HG03571 (cell line): ENCODE data around the gene GRIN1.
A peak's percentile ranks its signal among the peaks of the same experiment; 100 is the strongest.

Experiments used
- ATAC-seq: cut with Tn5 transposase; IDR thresholded peaks from one replicate; pipeline ENCODE4 v1.9.1; 2021; ENCODE audit not compliant: unreplicated experiment

The GRIN1 gene

DNA sequence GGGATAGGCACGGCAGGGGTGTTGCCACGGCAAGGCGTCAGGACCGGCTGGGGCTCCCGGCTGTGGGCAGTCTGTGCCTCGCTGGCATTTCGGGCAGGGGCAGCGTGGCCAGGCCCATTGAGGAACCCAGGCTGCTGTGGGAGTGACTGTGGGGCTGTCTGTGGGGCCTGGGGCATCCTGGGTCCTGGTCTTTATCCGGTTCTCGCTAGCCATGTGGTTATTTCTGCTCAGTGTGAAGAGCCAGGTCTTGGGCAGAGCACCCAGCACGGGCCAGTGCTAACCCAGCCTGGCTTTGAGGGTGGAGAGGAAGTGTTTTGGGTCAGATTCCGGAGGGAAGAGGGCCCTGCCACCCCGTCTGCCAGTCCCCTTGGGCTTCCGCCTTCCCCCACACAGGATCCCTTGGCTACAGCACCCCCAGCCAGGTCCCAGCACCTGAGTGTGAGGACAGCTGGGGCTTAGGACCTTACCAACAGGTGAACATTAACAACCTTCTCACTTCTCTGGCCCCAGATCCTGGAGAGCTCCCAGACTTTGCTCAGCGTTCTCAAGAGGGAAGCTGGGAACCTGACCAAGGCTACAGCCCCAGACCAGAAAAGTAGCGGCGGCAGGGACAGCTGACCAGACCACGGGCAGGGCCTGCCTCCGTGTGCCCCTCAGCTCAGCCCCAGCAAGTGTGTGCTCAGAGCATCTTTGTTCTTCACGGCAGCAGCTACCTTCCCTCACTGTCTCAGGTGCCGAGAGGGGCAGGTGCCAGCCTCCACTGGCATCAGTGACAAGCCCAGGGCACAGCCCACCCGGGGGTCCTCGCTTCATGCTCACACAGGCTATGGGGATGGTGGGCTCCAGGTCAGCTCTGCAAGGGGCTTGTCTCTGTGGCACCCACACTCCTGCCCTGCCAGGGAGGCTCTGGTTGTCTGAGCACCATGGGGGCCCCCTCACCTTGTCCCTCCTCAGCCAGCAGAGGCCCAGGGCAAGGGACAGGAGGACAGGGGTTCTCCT, 50.6 kb downstream of the GRIN1 start:
- ATAC-seq, result no peak

DNA sequence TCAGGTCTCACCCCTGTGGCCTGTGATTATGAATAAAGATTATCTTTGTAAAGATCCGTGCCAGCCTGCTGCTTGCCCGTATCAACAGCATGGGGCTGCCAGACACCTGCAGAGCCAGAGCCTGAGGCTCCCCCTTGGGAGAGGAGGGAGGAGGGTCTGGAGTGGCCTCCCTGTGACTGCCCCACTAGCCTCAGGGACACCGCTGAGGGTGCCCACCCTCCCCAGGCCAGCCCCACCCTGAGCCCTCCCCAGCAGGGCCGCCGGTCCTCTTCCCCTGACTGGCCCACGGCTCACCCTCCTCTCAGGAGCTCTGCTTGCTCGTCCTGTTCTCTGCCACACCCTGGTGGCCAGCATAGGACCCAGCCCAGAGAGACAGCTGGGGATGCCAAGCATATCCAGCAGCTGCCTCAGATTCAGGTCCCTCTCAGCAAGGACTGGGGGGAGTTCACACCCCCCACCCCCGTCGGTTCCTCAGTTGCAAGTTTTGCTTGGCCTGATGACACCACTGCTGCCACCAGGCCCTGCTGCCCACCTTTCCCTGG, 51.4 kb downstream of the GRIN1 start:
- ATAC-seq, result no peak

DNA sequence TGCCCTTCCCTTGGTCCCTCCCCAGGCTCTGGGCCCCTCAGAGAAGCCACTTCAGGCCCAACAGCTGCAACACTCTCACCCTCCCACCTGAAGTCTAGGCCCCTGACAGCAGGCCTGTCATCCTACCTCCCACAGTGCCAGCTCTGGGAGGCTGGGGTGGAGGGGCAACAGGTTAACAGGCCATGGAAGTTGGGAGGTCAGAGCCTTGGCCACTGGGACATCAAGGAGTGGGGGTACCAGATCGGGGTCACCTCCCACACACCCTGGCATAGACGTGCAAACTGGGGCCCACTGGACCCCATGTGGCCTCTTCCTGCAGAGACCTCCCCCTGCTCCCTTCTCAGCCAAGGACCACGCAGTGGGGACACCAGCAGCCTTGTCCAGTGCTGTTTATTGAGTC, 52.3 kb downstream of the GRIN1 start:
- ATAC-seq, result no peak

DNA sequence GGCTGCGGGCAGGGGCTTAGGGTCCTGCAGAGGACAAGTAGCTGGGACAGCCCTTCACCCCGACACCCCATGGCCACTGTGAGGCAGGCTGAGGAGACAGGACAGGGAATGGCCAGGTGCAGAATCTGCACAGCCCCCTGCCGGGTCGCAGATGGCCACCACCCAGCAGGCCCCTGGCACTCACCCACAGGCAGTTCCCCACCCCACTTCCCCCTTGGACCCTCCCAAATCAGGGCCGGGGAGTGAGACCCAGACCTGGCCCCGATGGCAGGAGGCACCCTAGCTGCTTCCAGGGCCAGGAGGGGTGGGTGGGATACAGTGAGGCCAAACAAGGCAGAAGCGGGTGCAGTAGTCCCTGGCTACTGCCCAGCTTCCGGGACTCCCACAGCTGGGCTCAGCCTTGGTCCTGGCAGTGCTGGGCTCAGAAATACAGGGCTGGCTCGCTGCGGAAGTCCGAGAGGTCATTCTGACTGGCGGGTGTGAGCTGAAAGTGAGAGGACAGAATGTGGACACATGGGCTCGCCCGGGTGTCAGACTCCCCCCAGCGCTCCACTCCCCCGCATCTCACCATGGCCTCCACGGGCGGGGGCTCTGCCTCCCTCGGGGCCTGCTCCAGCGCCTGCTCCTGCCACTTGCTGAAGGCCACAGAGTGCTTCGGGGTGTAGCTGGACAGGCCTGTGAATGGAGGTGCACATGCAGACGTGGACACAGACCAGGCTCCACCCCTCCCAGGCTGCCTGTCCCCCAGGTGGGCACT, 52.9 kb downstream of the GRIN1 start:
- ATAC-seq, result no peak

DNA sequence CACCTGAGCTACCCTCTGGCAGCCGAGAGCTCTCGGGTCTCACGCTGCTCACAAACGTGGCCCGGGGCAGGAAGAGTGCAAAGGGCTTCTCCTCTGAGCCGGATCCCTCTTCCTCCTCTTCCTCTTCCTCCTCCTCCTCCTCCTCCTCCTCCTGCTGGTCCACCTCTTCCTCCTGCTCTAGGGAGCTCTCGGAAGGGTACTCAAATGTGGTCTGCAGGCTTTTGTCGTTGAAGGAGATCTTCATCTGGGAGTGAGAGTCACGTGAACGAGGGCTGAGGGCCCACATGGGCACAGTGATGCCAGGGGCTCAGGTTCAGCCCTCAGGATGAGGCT, 53.5 kb downstream of the GRIN1 start:
- no peak for ATAC-seq

DNA sequence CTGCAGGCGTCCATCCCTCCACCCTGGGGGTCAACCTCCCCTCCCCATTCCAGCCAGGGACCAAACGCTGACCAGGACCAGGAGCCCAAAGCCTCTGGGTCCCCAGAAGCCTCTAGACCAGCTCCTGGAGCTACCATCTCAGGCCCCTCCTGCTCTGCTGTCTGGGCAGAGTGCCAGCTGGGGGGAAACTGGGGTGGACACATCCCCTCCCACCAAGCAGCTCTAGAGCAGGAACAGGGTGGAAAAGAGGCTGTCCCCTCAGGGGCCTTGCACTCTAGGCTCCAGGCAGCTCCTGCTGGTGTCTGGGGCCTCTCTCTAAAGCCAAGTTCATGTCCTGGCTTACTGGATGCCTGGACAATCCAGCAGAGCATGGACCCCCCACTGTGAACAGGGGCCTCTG, 53.9 kb downstream of the GRIN1 start:
- no peak for ATAC-seq

DNA sequence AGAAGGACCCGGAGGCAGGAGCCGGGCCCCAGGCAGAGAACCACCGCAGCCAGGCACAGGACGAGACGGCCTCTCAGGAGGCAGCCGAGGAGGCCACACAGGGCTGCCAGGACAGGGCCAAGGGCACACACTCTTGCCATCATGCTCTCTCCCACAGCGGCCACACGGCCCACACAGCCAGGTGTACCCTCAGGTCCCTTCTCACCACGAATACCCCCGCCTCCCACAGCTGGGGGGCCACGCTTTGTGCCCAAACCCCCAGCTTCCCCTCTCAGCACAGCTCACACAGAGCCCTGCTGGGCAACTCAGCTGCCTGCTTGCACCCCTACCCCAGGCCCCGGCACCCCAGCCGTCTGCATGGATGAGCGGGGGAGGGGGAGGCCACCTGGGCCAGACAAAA, 54.8 kb downstream of the GRIN1 start:
- no peak for ATAC-seq

DNA sequence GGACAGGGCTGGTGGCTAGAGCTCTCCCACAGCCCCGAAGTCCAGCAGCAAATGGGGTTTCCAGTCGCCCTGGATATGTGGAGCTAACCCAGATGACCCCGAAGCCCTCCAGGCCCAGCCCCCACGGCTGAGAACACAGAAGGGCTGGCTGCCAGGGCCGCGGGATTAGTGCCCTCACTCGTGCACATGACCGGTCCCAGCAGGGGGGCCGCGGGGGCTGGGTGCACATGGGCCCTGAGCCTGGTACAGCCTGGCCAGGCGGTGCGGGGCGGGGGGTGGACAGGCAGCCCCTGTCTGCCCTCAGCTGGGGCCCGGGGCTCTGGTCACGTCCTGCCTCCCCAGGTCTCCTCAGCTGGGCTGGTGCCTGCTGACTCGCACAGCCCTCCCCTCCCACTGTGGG, 55.4 kb downstream of the GRIN1 start:
- no peak for ATAC-seq

DNA sequence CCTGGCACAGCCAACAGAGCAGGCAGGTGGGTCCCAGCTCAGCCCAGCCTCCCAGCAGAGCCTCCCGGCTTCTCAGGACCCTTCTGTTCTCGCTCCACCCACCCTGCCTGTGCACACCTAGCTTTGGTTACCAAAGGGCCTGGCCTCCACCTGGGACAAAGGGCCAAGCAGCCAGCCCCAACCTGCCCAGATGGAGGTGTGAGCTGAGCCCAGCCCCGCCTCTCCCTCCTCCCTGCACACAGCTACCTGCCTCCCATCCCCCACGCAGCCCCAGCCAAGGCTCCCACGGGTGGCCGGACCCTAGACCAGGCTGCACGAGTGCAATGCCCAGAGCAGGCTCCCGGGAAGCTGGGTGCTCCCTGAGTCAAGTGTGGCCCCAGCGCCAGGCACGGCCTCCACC, 56.0 kb downstream of the GRIN1 start:
- ATAC-seq, result no peak

DNA sequence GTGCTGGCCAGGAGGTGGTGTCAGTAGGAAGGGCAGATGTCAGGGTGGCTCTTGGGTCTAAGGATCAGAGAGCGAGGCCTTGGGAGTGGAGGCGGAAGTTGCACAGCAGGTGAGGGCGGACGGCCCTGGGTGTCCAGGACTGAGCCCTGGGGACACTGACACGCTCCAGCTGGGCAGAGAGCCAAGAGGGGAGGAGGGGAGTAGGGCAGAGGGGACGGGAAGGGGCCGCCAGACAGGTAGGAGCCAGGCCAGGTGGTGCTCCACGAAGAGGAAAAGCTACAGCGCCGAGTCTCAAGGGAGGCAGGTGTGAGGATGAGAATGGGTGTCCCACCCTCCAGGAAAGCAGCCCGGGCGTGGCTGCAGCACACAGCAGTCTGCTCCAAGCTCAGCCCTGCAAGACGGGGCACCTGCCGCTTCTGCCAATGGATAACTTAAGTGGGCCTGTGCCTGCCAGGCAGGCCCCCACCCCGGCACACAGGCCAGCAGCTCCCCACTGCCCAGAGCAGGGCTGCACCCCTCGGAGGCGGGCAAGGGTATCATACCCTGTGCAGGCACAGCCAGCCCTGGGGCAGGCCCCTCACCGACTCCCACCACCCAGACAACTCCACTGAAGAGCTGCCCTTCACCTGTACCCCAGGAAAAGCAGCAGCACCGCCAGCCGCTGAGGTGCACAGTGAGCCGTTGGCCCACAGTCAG, 56.7 kb downstream of the GRIN1 start:
- ATAC-seq, result no peak

DNA sequence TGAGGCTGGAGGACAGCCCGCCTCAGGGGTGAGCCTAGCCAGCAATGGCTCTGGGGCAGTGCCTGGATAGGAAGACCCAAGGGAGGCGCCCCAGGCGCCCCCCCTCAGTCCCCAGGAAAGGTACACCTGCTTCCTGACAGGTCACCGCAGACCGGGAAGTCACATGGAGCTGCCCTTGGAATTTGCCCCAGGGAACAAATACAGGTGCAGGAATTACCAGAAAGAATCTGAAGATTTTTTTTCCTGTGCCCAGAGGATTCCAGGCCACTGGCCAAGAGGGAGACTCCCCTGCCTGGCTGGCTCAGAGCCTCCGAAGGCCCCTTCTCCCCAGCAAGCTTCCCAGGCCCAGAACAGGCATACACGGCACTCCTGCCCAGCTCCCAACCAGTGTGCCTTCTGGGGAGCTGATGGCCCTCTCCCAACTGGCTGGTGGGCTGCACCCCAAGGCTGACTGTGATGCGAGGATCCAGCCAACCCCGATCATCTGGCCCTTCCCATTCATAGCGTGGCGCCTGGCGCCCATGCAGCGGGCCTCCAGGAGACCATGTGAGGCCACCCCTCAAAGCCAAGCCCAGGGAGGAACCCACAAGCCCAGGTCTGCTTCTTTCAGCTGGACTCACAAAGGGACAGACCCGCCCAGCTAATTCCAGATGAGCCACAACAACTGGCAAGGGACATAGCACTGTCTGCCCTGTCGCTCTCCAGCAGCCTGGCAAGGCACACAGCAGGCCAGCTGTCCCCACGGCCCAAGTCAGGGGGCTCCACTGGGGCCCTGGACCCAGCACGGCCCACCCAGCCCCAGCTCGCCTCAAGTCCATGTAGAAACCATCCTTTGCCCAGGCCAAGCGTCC, 59.3 kb downstream of the GRIN1 start:
- ATAC-seq, result no peak

DNA sequence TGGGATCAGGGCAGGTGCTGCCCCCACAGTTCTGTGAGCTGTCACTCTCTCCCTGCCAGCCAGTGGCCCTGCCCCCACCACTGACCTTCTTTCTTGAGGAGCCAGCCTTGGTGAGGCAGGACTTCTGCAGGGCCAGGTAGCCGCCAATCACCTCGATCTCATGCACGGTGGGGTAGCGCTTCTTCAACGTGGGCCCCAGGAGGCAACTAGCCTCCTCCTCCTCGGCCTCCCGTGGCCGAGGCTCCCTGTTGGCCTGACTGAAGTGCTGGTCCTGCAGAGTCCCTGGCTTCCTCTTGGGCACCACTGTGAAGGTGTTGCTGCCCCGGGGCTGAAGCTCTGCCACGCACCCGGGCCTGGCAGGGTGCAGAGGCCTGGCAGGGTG, 59.9 kb downstream of the GRIN1 start:
- no peak for ATAC-seq

DNA sequence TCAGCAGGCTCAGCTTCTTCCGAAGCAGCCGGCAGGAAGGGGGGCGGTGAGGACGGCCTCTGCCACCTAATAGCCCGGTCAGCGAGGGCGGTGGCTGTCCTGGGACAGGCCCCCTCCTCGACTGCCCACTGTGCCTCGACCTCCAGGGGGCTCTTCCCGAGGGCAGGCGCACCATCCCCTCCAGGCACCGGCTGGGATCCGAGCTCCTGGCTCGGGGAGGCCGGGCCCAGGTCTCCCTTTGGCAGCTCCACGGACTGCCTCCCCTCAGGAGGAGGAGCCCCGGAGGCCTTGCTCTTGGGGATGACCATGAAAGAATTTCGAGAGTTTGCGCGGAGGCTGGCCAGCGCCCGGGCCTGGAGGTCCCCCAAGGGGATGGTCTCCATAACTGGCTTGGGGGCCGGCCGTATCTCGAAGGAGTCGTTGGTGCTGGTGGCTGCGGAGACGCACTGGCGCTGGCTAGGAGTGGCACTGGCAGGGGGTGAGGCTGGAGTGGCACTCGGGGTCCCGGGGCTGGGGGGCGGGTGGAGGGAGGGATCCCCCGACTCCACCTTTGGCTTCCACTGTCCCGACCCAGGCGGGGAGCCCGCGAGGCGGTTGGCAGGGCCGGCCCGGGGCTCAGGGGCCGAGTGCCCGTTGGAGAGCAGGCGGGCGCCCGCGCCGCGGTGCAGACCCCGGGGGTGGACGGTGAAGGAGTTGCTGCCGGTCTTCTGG, 60.6 kb downstream of the GRIN1 start:
- no peak for ATAC-seq

DNA sequence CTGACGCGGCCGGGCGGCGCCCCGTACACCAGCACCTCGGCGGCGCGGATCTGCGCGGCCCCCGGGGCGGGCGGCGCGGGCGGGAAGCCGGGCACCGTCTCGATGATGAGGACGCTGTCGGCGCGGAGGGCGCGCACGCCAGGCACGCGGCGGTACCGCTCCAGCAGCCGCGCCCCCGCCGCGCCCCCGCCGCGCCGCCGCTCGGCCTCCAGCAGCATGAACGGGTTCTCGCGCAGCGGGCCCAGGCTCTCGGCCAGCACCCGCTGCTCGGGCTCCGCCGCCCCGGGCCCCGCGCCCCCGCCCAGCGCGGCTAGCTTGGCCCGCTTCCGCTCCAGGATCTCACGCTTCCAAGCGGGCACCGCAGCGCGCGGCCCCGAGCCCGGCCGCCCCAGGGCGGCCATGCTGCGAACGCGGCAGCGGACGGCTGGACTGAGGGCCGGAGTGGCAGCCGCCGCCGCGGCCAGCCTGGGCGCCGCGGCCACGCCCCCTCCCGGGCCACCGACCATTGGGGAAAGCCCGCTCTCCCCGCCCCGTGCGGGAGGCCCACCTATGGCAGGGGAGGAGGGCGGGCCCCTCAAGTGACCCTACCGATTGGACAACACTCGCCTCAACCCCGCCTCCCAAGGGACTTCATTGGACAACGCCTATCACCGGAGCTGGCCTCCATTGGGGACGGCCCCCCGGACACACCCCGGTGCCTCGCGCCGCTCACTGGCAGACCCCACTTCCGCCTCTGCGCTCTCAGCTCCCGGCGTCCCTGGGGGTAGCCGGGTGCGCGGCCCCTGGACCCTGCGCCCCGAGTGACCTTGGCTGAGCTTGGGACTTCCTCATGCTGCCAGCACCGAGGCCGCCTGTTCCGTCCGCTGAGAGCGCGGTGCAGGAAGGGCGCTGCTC, 61.6 kb downstream of the GRIN1 start, which contains the start of gene TPRN:
Gene TPRN, minus strand, starts transcription at position 431 of the 894 bp plus-strand sequence. Its CDS starts 30 bp downstream, at position 401.
- ATAC-seq, result peak; percentile 80

DNA sequence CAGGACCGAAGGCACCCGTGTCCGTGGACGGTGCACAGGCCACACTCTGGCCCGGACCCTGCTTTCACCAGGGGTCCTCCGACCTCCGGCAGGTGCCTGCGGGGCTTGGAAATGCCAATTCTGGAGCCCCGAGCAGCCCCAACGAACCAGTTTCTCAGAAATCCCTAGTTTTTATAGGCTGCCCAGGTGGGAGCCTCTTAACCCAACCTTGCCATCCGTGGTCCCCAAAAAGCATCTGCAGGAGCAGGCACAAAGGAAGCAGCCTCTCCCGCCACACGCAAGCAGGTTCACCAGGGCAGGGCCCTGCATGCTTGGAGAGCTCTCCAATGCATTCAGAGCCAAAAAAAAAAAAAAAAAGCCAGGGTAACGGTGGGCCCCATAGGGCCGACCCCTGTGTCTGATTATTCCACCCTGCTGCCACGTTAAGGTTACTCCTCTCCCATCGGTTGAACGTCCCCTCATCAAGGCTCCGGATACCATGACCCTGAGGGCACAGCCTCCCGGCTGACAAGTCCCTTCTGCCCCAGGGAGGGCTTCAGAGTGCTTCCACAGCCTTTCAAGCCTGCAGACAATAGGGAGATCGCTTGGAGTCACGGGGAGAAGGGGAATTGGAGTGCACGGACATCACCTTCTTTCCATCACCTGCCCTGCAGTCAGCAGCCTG, 62.4 kb downstream of the GRIN1 start:
- no peak for ATAC-seq

DNA sequence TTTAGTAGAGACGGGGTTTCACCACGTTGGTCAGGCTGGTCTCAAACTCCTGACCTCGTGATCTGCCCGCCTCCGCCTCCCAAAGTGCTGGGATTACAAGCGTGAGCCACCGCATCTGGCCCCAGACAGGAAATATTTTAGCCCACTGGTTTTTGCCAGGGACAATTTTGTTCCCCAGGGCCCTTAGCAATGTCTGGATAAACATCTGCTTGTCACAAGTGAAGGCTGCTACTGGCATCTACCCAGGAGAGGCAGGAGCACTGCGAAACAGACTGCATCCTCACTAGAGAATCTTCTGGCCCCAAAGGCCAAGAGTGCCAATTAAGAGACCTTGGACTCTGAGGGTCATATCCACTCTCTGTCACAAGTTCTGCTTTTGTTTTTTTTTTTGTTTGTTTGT, 64.0 kb downstream of the GRIN1 start:
- no peak for ATAC-seq

DNA sequence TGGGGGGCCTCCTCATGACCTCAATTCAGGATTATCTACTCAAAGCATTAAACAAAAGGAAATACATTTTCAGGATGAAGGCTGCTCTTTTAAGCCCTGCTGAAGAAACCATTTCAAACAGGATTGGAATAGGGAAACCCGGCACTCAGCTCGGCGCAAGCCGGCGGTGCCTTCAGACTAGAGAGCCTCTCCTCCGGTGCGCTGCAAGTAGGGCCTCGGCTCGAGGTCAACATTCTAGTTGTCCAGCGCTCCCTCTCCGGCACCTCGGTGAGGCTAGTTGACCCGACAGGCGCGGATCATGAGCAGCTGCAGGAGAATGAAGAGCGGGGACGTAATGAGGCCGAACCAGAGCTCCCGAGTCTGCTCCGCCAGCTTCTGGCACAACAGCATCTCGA, 65.8 kb downstream of the GRIN1 start:
- ATAC-seq, result no peak
